SU-DHL-6 (cell line): Measurements from ENCODE around the gene SRP54.

Source experiments
- H2AFZ ChIP-seq: fragments of 200-600 bp; sonication (generic); 2 replicates; pipeline ENCODE4 v1.6.1; 2014; ENCODE audit warnings: low read depth, mild to moderate bottlenecking, moderate library complexity, mixed read lengths, antibody characterized with exemption, low read length; ENCODE audit not compliant: severe bottlenecking
- H3F3A ChIP-seq: fragments of 200-600 bp; shearing (Covaris generic); 2 replicates; pipeline ENCODE4 v1.6.0; 2016; ENCODE audit warnings: antibody characterized with exemption, mild to moderate bottlenecking; ENCODE audit not compliant: insufficient read depth
- H3K27ac ChIP-seq: fragments of 200-600 bp; sonication (generic); 2 replicates; pipeline ENCODE4 v1.5.1; 2016; ENCODE audit warnings: low read depth, mild to moderate bottlenecking, low read length, moderate library complexity, mixed read lengths
- H3K27me3 ChIP-seq: fragments of 200-600 bp; sonication (generic), shearing (Covaris generic); 2 replicates; pipeline ENCODE4 v1.6.0; 2014; ENCODE audit warnings: mild to moderate bottlenecking, low read length
- H3K36me3 ChIP-seq: fragments of 200-600 bp; sonication (generic); 2 replicates; pipeline ENCODE4 v1.6.1; 2014; ENCODE audit warnings: mild to moderate bottlenecking, low read length, mixed read lengths
- H3K4me2 ChIP-seq: fragments of 300-600, 200-600 bp; shearing (Covaris generic), sonication (generic); 2 replicates; pipeline ENCODE4 v1.6.0; 2014; ENCODE audit warnings: low read length, low read depth, mild to moderate bottlenecking; ENCODE audit not compliant: poor library complexity, severe bottlenecking
- H3K4me3 ChIP-seq: fragments of 200-600 bp; sonication (generic); 2 replicates; pipeline ENCODE4 v1.5.1; 2014; ENCODE audit warnings: antibody characterized with exemption, low read length, mild to moderate bottlenecking, mixed read lengths; ENCODE audit not compliant: insufficient read depth, poor library complexity, severe bottlenecking
- H3K79me2 ChIP-seq: fragments of 200-600 bp; sonication (generic); 2 replicates; pipeline ENCODE4 v1.6.1; 2014; ENCODE audit warnings: mild to moderate bottlenecking, low read length, moderate library complexity; ENCODE audit not compliant: insufficient read depth
- H3K9ac ChIP-seq: fragments of 200-600 bp; sonication (generic); 2 replicates; pipeline ENCODE4 v1.7.0; 2014; ENCODE audit warnings: mild to moderate bottlenecking, low read length
- H3K9me2 ChIP-seq: fragments of 200-600 bp; sonication (generic); replicated peaks from 2 replicates; pipeline ENCODE4 v1.6.1; 2014; ENCODE audit warnings: low read length; ENCODE audit not compliant: insufficient read depth
- H3K9me3 ChIP-seq: fragments of 200-600 bp; sonication (generic); 2 replicates; pipeline ENCODE4 v1.6.1; 2014; ENCODE audit warnings: low read length, mixed read lengths; ENCODE audit not compliant: insufficient read depth
- H4K20me1 ChIP-seq: fragments of 200-600 bp; sonication (generic); 2 replicates; pipeline ENCODE4 v1.6.1; 2014; ENCODE audit warnings: low read depth, mild to moderate bottlenecking, antibody characterized with exemption, low read length, moderate library complexity, mixed read lengths
- EZH2phosphoT487 ChIP-seq: fragments of 200-600 bp; sonication (generic), shearing (Covaris generic); conservative IDR thresholded peaks from 2 replicates; pipeline ENCODE4 v1.6.1; 2018; ENCODE audit warnings: mild to moderate bottlenecking, antibody characterized with exemption, low read length, moderate library complexity, mixed read lengths
- TF ChIP-seq, protein P1 (sequence below): fragments of 200-600 bp; sonication (generic); IDR thresholded peaks from one replicate; pipeline ENCODE4 v1.5.1; 2017; ENCODE audit warnings: antibody characterized with exemption, mild to moderate bottlenecking, low read length, moderate library complexity; ENCODE audit not compliant: insufficient read depth, poor library complexity, severe bottlenecking

Gene SRP54

DNA sequence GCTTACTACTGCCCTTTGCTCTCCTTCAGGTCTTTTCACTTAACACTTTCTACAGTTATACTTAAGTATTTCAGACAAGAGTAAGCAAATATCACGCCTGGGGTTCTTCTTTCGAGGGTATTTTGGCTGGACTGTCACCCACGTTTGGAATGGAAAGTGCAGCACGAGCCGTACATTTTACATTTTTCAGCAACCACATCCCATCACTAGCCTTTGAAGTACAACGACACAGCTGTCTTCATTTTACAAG, 62.9 kb downstream of the SRP54 start:
- no peaks in the 10 kb centered on the region for H3K36me3 ChIP-seq
- peaks cover 22% of the 10 kb centered on the region for H3F3A ChIP-seq
- peak overlapping the region; percentile 93 for H3K4me2 ChIP-seq
- peak overlapping the region; percentile 82 for H3K27ac ChIP-seq
- TF ChIP-seq EZH2phosphoT487 = no peak
- TF ChIP-seq, protein P1, sequence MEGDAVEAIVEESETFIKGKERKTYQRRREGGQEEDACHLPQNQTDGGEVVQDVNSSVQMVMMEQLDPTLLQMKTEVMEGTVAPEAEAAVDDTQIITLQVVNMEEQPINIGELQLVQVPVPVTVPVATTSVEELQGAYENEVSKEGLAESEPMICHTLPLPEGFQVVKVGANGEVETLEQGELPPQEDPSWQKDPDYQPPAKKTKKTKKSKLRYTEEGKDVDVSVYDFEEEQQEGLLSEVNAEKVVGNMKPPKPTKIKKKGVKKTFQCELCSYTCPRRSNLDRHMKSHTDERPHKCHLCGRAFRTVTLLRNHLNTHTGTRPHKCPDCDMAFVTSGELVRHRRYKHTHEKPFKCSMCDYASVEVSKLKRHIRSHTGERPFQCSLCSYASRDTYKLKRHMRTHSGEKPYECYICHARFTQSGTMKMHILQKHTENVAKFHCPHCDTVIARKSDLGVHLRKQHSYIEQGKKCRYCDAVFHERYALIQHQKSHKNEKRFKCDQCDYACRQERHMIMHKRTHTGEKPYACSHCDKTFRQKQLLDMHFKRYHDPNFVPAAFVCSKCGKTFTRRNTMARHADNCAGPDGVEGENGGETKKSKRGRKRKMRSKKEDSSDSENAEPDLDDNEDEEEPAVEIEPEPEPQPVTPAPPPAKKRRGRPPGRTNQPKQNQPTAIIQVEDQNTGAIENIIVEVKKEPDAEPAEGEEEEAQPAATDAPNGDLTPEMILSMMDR = no peak
- H3K79me2 ChIP-seq = no peaks in the 10 kb centered on the region; the same call in 1 of the 2 replicates
- no peaks in the 10 kb centered on the region for H4K20me1 ChIP-seq
- no peaks in the 10 kb centered on the region for H3K9me3 ChIP-seq
- peak overlapping the region; percentile 96 for H2AFZ ChIP-seq
- H3K27me3 ChIP-seq = no peaks in the 10 kb centered on the region
- H3K9ac ChIP-seq = peak overlapping the region; percentile 70
- H3K4me3 ChIP-seq = peak overlapping the region; percentile 81
- no peaks in the 10 kb centered on the region for H3K9me2 ChIP-seq

DNA sequence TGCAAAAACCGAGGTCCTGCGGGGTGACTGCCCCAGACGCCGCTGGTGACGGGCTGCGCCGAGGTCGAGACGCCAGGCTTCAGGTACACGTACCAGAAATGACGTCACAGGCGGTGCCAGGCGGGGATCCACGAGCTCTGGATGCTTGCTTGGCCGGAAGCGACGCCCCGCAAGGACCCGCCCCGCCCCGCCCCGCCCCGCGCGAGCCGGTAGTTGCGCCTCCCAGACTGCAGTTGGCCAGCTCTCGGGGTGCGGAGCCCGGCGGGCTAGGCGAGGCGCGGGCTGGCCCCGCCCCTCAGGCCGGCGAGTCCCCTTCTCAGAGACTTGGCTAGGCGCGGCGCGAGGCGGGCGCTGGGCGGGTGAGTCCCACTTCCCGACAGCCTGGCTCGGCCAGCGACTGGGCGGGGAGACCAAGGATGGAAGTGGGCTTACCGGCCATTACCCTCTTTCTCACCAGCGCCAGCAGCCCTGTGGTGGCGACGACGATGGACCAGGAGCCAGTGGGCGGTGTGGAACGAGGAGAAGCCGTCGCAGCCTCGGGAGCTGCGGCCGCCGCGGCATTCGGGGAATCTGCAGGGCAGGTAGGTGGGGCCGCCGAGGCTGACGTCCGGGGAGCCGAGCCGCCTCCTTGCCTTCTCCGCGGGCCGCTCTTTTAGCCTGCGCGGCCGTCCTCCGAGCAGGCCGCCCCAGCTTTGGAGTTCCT, 63.4 kb downstream of the SRP54 start, which contains the start of gene FAM177A1:
TSS of gene FAM177A1 (plus strand) at position 225 of the 703 bp plus-strand sequence. CDS start at position 417, 192 bp downstream.
- H3K4me3 ChIP-seq = peak within 1 kb of the TSS; percentile 81
- H3K27ac ChIP-seq = peak within 1 kb of the TSS; percentile 82
- peak within 1 kb of the TSS; percentile 93 for H3K4me2 ChIP-seq
- H3K79me2 ChIP-seq = no peaks in the 10 kb centered on the region; the same call in 1 of the 2 replicates
- H2AFZ ChIP-seq = peak within 1 kb of the TSS; percentile 96
- no peaks in the 10 kb centered on the region for H3K36me3 ChIP-seq
- H3F3A ChIP-seq = peaks cover 22% of the 10 kb centered on the region
- no peaks in the 10 kb centered on the region for H4K20me1 ChIP-seq
- no peaks in the 10 kb centered on the region for H3K27me3 ChIP-seq
- H3K9ac ChIP-seq = peak within 1 kb of the TSS; percentile 70
- H3K9me2 ChIP-seq = no peaks in the 10 kb centered on the region
- no peak for TF ChIP-seq EZH2phosphoT487
- TF ChIP-seq, protein P1 = no peak
- no peaks in the 10 kb centered on the region for H3K9me3 ChIP-seq

DNA sequence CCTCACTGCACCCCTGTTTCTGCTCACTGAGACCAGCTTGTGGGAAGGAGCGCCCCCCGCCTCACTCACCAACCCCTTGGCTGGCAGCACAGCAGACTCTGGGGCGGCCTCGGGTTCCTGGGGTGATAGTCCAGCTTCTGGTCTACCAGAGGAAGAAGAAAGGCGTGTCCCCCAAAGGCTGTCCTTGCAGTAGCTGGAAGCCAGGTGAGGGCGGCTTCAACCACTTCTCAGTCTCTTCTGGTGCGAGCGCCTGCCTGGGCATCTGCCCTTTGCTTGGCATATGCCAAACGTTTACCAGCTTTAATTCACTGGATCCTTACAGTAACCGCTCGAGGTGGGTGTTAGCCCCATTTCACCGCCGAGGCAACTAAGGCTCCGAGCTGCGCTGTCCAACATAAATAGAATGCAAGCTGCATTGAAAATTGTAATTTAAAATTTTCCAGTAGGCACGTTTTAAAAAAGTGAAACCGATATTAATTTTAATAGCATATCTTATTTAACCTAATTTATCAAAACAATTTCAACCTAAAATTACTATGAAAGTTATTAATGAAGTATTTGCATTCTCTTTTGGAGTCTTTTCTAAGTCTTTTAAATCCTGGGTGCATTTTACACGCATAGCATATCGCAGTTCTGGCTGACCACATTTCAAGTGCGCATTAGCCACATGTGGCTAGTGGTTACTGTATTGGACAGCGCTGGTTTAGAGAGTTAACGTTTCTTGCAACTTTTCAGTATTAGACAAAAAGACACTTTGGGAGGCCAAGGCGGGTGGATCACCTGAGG, 64.2 kb downstream of the SRP54 start:
- Histone ChIP-seq H2AFZ (peak overlapping the region; percentile 92), H3K9ac (peak overlapping the region; percentile 70)

More for the DNA sequence above, 64.2 kb downstream of the SRP54 start:
- Histone ChIP-seq H3K9me2 (no peaks in the 10 kb centered on the region), H3K9me3 (no peaks in the 10 kb centered on the region), H3K4me2 (peak overlapping the region; percentile 93), H3K4me3 (peak overlapping the region; percentile 81), H3K79me2 (no peaks in the 10 kb centered on the region; the same call in 1 of the 2 replicates), H3K36me3 (no peaks in the 10 kb centered on the region), H3F3A (peaks cover 22% of the 10 kb centered on the region), H3K27ac (peak overlapping the region; percentile 76), H3K27me3 (no peaks in the 10 kb centered on the region), H4K20me1 (no peaks in the 10 kb centered on the region)
- TF ChIP-seq, protein P1 = no peak
- no peak for TF ChIP-seq EZH2phosphoT487
